ENCODE measurements around the gene VWA2. TPM values are rescaled to one million over a fixed set of nuclear protein-coding genes. Genes with fewer than 3 reads are reported as not detected.
A peak's percentile ranks its signal among the peaks of the same experiment; 100 is the strongest.

VWA2 gene
- total RNA-seq, 2 donors from 2014 or later, result 1.7 to 2.0 TPM

DNA sequence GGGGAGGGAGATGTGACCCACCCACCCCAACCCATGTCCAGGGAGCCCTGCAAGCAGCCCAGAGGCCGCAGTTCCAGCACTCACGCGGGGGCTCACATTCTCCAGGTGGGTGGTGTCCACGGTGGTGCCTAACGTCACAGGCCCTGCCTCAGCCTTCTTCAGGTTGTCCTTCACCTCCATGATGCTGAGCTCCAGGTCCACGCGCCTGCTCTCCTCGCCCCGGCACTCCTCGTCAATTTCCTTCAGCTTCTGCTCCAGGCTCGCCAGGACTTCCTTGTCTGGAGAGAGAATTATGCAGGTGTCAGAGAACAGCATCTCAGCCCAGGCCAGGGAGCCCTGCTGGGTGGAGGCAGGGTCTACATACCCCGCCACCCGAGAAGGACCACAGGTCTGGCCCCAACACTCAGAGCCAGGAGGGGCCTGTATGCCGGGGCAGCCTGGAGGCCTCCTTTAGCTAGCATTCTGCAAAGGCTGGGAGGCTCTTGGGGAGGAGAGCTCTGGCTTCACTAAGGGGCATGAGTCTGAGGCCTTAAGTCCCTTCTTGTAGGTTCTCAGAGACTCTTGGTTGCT is 58.2 kb downstream of the VWA2 start:
- no peak overlapping the region for H3K27ac Mint-ChIP-seq
- Histone ChIP-seq H3K9me3 (ENCODE audit: control insufficient read depth, low read length) (peaks cover 12% of the 10 kb centered on the region), H3K36me3 (ENCODE audit: control insufficient read depth, insufficient read depth, low read length) (no peaks in the 10 kb centered on the region), H3K27ac (ENCODE audit: low read depth, low read length) (no peak overlapping the region), H3K9ac (ENCODE audit: extremely low read depth, low read length, poor library complexity, severe bottlenecking) (no peak overlapping the region), H3K27me3 (ENCODE audit: control insufficient read depth, insufficient read depth, low read length, poor library complexity, severe bottlenecking) (no peaks in the 10 kb centered on the region), H3K4me3 (ENCODE audit: low read length) (no peak overlapping the region), H3K4me1 (ENCODE audit: control insufficient read depth, insufficient read depth, low read length) (no peaks in the 10 kb centered on the region)
- H3K4me3 Mint-ChIP-seq, result no peak overlapping the region
- 93 to 94% methylated on average over 6 to 14 of the region's 14 CpGs for WGBS, 2 experiments (ENCODE audit: insufficient coverage in 1 of 2, insufficient read length in 1 of 2)
- TF ChIP-seq, protein P1, sequence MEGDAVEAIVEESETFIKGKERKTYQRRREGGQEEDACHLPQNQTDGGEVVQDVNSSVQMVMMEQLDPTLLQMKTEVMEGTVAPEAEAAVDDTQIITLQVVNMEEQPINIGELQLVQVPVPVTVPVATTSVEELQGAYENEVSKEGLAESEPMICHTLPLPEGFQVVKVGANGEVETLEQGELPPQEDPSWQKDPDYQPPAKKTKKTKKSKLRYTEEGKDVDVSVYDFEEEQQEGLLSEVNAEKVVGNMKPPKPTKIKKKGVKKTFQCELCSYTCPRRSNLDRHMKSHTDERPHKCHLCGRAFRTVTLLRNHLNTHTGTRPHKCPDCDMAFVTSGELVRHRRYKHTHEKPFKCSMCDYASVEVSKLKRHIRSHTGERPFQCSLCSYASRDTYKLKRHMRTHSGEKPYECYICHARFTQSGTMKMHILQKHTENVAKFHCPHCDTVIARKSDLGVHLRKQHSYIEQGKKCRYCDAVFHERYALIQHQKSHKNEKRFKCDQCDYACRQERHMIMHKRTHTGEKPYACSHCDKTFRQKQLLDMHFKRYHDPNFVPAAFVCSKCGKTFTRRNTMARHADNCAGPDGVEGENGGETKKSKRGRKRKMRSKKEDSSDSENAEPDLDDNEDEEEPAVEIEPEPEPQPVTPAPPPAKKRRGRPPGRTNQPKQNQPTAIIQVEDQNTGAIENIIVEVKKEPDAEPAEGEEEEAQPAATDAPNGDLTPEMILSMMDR (conservative IDR thresholded peaks at IDR 0.05), result no peak
- H3K27me3 Mint-ChIP-seq (ENCODE audit: insufficient read depth), result no peaks in the 10 kb centered on the region
- H3K9me3 Mint-ChIP-seq, result peaks cover 21% of the 10 kb centered on the region
- peaks cover 20% of the 10 kb centered on the region for H3K36me3 Mint-ChIP-seq (ENCODE audit: low read depth)
- no peaks in the 10 kb centered on the region for H3K4me1 Mint-ChIP-seq
- DNase-seq, result no peak

DNA sequence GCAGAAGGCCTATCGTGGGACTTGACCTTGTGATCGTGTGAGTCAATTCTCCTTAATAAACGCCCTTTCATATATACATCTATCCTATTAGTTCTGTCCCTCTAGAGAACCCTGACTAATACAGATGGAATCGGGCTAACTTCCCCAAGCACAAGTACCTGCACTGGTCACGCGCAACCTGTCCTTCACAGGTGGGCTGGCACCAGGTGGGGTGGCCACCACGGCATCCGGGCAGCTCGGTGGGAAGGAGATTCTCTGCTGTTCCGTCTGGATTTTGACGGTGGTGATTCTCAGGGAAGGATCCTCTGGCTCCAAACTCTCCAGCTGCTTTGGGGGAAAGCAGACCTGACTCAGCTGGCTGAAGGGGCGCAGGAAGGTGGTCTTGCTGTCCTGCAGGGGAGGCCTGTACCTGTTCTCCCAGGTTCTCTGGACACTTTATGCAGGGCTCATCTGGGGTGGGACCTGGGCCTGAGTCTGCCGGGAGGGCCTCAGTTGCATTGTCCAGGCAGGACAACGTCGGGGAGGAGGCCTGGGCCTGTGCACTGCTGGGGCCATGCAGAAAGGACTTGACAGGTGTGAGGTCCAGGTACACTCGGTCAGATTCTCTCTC is 61.1 kb downstream of the VWA2 start:
- peaks cover 14% of the 10 kb centered on the region for H3K9me3 Mint-ChIP-seq
- H3K4me1 Mint-ChIP-seq, result peaks cover 5% of the 10 kb centered on the region
- H3K27ac Mint-ChIP-seq, result no peak overlapping the region
- no peaks in the 10 kb centered on the region for H3K27me3 Mint-ChIP-seq (ENCODE audit: insufficient read depth)
- no peak overlapping the region for H3K9ac ChIP-seq (ENCODE audit: extremely low read depth, low read length, poor library complexity, severe bottlenecking)
- no peaks in the 10 kb centered on the region for H3K36me3 ChIP-seq (ENCODE audit: control insufficient read depth, insufficient read depth, low read length)
- peaks cover under 1% of the 10 kb centered on the region for H3K27me3 ChIP-seq (ENCODE audit: control insufficient read depth, insufficient read depth, low read length, poor library complexity, severe bottlenecking)
- TF ChIP-seq, protein P1 (conservative IDR thresholded peaks at IDR 0.05), result no peak
- WGBS, 2 experiments (ENCODE audit: insufficient coverage in 1 of 2, insufficient read length in 1 of 2), result 91 to 93% methylated on average over 14 to 16 of the region's 16 CpGs
- H3K9me3 ChIP-seq (ENCODE audit: control insufficient read depth, low read length), result peaks cover 10% of the 10 kb centered on the region
- no peak for DNase-seq
- no peaks in the 10 kb centered on the region for H3K4me1 ChIP-seq (ENCODE audit: control insufficient read depth, insufficient read depth, low read length)
- peaks cover 17% of the 10 kb centered on the region for H3K36me3 Mint-ChIP-seq (ENCODE audit: low read depth)
- no peak overlapping the region for H3K4me3 ChIP-seq (ENCODE audit: low read length)
- no peak overlapping the region for H3K27ac ChIP-seq (ENCODE audit: low read depth, low read length)
- H3K4me3 Mint-ChIP-seq, result no peak overlapping the region

DNA sequence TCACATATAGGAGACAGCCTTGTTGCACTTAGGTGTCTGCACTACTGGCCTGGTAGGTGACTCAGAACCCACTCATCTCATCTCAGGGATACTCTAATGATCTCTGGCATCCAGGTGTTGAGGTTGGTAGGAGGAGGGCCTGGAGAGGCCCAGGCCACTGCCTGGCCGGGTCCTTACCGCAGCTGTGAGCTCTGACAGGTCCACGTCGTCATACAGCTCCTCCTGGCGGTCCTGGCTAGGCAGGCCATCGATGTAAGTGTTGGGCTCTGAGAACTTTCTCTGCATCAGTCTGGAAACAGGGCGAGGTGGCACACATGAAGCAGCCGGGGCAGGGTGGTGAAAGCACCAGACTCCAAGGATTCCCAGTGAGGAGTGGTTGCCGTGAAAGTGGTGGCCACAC is 62.1 kb downstream of the VWA2 start:
- H3K9ac ChIP-seq (ENCODE audit: extremely low read depth, low read length, poor library complexity, severe bottlenecking), result no peak overlapping the region
- peaks cover 8% of the 10 kb centered on the region for H3K36me3 Mint-ChIP-seq (ENCODE audit: low read depth)
- no peak for DNase-seq
- TF ChIP-seq, protein P1 (conservative IDR thresholded peaks at IDR 0.05), result peak; percentile 40
- H3K9me3 Mint-ChIP-seq, result peaks cover 4% of the 10 kb centered on the region
- WGBS, 2 experiments (ENCODE audit: insufficient coverage in 1 of 2, insufficient read length in 1 of 2), result 85 to 89% methylated on average over 6 to 9 of the region's 9 CpGs
- H3K27me3 ChIP-seq (ENCODE audit: control insufficient read depth, insufficient read depth, low read length, poor library complexity, severe bottlenecking), result peaks cover 6% of the 10 kb centered on the region
- H3K9me3 ChIP-seq (ENCODE audit: control insufficient read depth, low read length), result no peaks in the 10 kb centered on the region
- H3K27me3 Mint-ChIP-seq (ENCODE audit: insufficient read depth), result no peaks in the 10 kb centered on the region
- H3K4me1 ChIP-seq (ENCODE audit: control insufficient read depth, insufficient read depth, low read length), result no peaks in the 10 kb centered on the region
- no peaks in the 10 kb centered on the region for H3K36me3 ChIP-seq (ENCODE audit: control insufficient read depth, insufficient read depth, low read length)
- H3K4me3 Mint-ChIP-seq, result no peak overlapping the region
- H3K27ac ChIP-seq (ENCODE audit: low read depth, low read length), result no peak overlapping the region
- H3K27ac Mint-ChIP-seq, result no peak overlapping the region
- peaks cover 5% of the 10 kb centered on the region for H3K4me1 Mint-ChIP-seq
- H3K4me3 ChIP-seq (ENCODE audit: low read length), result no peak overlapping the region
